Kidney (tissue), 14 donors: ENCODE results near the gene LMNTD2. TPM values are rescaled to one million over a fixed set of nuclear protein-coding genes. Genes with fewer than 3 reads are reported as not detected.

Source experiments
- DNase-seq, 5 donors: peaks; one replicate each; pipeline ENCODE4 v3.0.0-alpha.2; 2013 to 2020
- FAIRE-seq: peaks from 2 replicates; lab custom pipeline; 2012; peaks lifted over from hg19 to GRCh38; lab: Jason Lieb, UNC
- H3K27ac ChIP-seq, 2 donors: one replicate each; pipeline ENCODE4 v1.7.0; 2013; ENCODE audit warnings: low read depth in 2 of 2, low read length in 2 of 2, inconsistent platforms in 1 of 2
- H3K27me3 ChIP-seq: one replicate; pipeline ENCODE4 v1.7.1; 2013; ENCODE audit warnings: low read length, inconsistent platforms; ENCODE audit not compliant: control insufficient read depth, insufficient read depth
- H3K36me3 ChIP-seq, 3 donors: one replicate each; pipeline versions ENCODE4 v1.7.0 to v1.7.1; 2013; ENCODE audit warnings: low read length in 3 of 3, control low read depth in 1 of 3, inconsistent platforms in 1 of 3; ENCODE audit not compliant: insufficient read depth in 3 of 3, control insufficient read depth in 2 of 3
- H3K4me1 ChIP-seq, 3 donors: one replicate each; pipeline versions ENCODE4 v1.7.0 to v1.7.1; 2013; ENCODE audit warnings: low read length in 3 of 3, inconsistent platforms in 1 of 3, low read depth in 1 of 3; ENCODE audit not compliant: control insufficient read depth in 2 of 3, insufficient read depth in 2 of 3
- H3K4me3 ChIP-seq, 3 donors: one replicate each; pipeline versions ENCODE4 v1.7.0 to v1.8.1; 2013; ENCODE audit warnings: low read length in 3 of 3, control low read depth in 1 of 3, inconsistent platforms in 1 of 3
- H3K9ac ChIP-seq, 3 donors: one replicate each; pipeline versions ENCODE4 v1.7.0 to v1.7.1; 2013; ENCODE audit warnings: low read length in 3 of 3, control low read depth in 1 of 3, inconsistent platforms in 1 of 3
- H3K9me3 ChIP-seq, 3 donors: one replicate each; pipeline versions ENCODE4 v1.7.0 to v1.7.1; 2013; ENCODE audit warnings: low read length in 3 of 3, control low read depth in 1 of 3, inconsistent platforms in 1 of 3; ENCODE audit not compliant: control insufficient read depth in 2 of 3, insufficient read depth in 1 of 3
- CTCF ChIP-seq: IDR thresholded peaks from 3 replicates; pipeline ENCODE4 v1.5.1; 2012; ENCODE audit warnings: mild to moderate bottlenecking, moderate library complexity, borderline replicate concordance; ENCODE audit not compliant: insufficient read depth; ENCODE audit errors: extremely low read depth
- intact Hi-C: fragments of 100-400 bp; cut with DNase I; formaldehyde crosslinking; loops from one replicate; pipeline ENCODE4 v1.11.1; 2022
- polyA plus RNA-seq: library from polyadenylated mRNA; stranded (reverse); fragments of 350-450 nt; fragmentation: Illumina TruSeq; extraction: RNeasy Lipid Tissue Mini Kit (QIAGEN cat#74804); gene quantifications from one replicate; pipeline ENCODE4 v1.2.3, GENCODE V29; 2014; ENCODE audit warnings: low read depth, low replicate concordance; ENCODE audit not compliant: insufficient read depth
- total RNA-seq: library from RNA; stranded (reverse); fragmentation: NEBNext Ultra II Directional; extraction: Animal tissue kit (Norgen Biotek cat#: 25700); gene quantifications from one replicate; pipeline ENCODE4 v1.2.1, GENCODE V29; 2021
- donor health status: control.
- donor health status: control.
- donor health status: control.
- donor health status: control.
- donor health status: control.
- donor health status: DM: yes; HTN: yes; CAD: no.
- donor health status: Normal renal cell carcinoma (clear cell type).

Gene LMNTD2
- total and polyA plus RNA-seq, 2 donors from 2014 or later: 6.2 to 8.0 TPM

- Histone ChIP-seq H3K9me3 (no peaks in the 10 kb centered on the region), H3K27ac (peak overlapping the region; percentile 14 to 80), H3K36me3 (peaks cover 0 to 4% (median 0%) of the 10 kb centered on the region in 3 donors), H3K4me1 (peaks cover 0 to 34% (median 8%) of the 10 kb centered on the region in 3 donors), H3K9ac (peak overlapping the region in 1 of 3 donors; percentile 7), H3K27me3 (no peaks in the 10 kb centered on the region), H3K4me3 (no peak overlapping the region)
- no peak for FAIRE-seq
- DNase-seq: peak in 2 of 5 donors; percentile 68 to 84
- intact Hi-C loops: loop anchor here (10.0 kb wide), 1 partner anchor 166 kb away; no protein-coding TSS in a partner anchor
- no peak for TF ChIP-seq CTCF
Measured at GRCh38 chr11:559020-559620, 1.4 kb downstream of the LMNTD2 start.

GRCh38 chr11:558503-558902, 2.0 kb downstream of the LMNTD2 start:
- intact Hi-C loops: loop anchor here (10.0 kb wide), 1 partner anchor 166 kb away; no protein-coding TSS in a partner anchor
- H3K27me3 ChIP-seq: no peaks in the 10 kb centered on the region
- H3K9ac ChIP-seq: no peak overlapping the region
- no peak for FAIRE-seq
- H3K4me3 ChIP-seq: no peak overlapping the region
- H3K36me3 ChIP-seq: peaks cover 0 to 2% (median 0%) of the 10 kb centered on the region in 3 donors
- H3K4me1 ChIP-seq: peaks cover 0 to 37% (median 8%) of the 10 kb centered on the region in 3 donors
- TF ChIP-seq CTCF: no peak
- DNase-seq: peak in 1 of 5 donors; percentile 78
- no peak overlapping the region for H3K27ac ChIP-seq
- no peaks in the 10 kb centered on the region for H3K9me3 ChIP-seq

- FAIRE-seq (no peak), DNase-seq (peak in 1 of 5 donors; percentile 71)
- Histone ChIP-seq H3K36me3 (no peaks in the 10 kb centered on the region), H3K4me1 (peaks cover 0 to 30% (median 8%) of the 10 kb centered on the region in 3 donors), H3K27me3 (no peaks in the 10 kb centered on the region), H3K27ac (no peak overlapping the region), H3K9ac (no peak overlapping the region), H3K9me3 (no peaks in the 10 kb centered on the region), H3K4me3 (no peak overlapping the region)
- intact Hi-C loops: loop anchor here (10.0 kb wide), 1 partner anchor 167 kb away; no protein-coding TSS in a partner anchor
- no peak for TF ChIP-seq CTCF
Measured at GRCh38 chr11:557328-558132, 3.0 kb downstream of the LMNTD2 start.
